Left renal cortex interstitium (tissue), 4 donors: ENCODE data around the gene GLDN. TPM values are rescaled to one million over a fixed set of nuclear protein-coding genes. Genes with fewer than 3 reads are reported as not detected.
"Not testable (repeated sequence)": the region's sequence is repeated elsewhere in the genome, so short reads cannot be mapped to it uniquely, and the experiment has no call there.

Experiments used
- DNase-seq, 4 donors: peaks; one replicate each; pipeline ENCODE4 v3.0.0-alpha.2; 2013; ENCODE audit warnings: low read depth in 4 of 4, low spot score in 2 of 4, missing footprints in 1 of 4
- polyA plus RNA-seq, 4 donors: library from polyadenylated mRNA; unstranded; fragments of 120-200 nt; gene quantifications; one replicate each; pipeline ENCODE4 v1.2.1, GENCODE V29; 2013; ENCODE audit not compliant: insufficient read length in 4 of 4

Gene GLDN
- polyA plus RNA-seq, 4 donors = 0.18 to 0.62 (median 0.27) TPM

DNA sequence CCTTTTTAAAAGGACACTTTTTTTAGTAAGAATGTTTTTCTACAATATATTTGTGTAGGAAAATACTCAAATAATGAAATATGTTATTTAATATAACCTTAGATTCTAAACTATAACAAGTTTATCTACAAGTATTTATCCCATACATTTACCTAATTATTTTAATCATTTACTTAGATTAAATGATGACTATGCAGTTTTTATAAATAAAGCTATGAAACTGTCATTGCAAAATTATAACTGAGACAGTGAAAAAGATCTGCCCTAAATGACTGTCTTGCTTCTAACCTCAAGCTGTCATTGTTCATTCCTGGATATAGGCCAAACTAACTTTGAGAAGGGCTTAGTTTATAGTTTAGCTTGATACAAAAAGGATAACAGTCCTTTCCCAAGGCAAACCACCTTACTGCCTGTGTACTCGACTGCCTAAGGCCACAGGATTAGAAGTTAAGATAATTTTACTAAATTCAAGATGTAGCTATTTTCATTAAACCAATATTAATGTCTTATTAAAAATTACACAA, 84.1 kb downstream of the GLDN start:
- no peak for DNase-seq

DNA sequence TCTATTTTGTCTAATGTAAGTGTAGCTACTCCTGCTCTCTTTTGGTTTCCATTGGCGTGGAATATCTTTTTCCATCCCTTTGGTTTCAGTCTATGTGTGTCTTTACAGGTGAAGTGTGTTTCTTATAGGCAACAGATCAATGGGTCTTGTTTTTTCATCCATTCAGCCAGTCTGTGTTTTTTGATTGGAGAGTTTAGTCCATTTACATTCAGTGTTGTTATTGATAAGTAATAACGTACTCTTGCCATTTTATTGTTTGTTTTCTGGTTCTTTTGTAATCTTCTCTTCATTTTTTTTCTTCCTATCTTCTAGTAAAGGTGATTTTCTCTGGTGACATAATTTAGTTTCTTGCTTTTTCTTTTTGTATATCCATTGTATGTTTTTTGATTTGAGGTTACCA, 97.1 kb downstream of the GLDN start:
- DNase-seq = no peak

GRCh38 chr15:51443282-51443914, 101.9 kb downstream of the GLDN start:
- DNase-seq = no peak

DNA sequence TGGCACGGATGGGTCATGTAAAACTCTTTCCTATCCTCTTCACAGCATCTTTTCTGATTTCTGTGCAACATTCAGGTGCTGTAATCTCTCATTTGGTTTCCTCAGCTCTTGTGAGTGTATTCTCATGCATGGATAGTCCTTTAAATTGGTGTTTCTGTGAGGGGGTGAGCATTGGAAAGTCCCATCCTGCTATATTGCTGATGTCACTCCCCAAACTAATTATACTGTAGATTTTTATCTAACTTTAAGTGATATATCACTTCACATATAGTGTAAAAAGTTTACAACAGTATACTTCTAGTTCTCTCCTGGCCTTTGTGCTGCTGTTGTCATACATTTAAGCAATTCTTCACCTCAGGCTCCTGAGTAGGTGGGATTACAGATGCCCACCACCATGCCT, 102.7 kb downstream of the GLDN start:
- no peak for DNase-seq

DNA sequence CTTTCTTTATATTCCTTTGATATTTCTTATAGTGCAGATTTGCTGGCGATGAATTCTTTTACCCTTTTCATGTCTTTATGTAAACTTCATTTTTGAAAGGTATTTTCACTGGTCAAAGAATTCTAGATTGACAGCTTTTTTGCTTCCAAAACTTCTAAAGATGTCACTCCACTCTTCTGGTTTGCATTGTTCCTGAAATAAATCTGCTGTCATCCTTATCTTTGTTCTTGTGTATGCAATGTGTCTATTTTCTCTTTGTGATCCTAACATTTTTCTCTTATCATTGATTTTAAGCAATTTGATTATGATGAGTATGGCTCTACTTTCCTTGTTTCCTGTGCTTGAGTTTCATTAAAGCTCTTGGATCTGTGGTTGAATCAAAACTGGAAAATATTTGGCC, 103.4 kb downstream of the GLDN start:
- no peak for DNase-seq

- DNase-seq = not testable (repeated sequence)
Measured at GRCh38 chr15:51446029-51446744, 104.7 kb downstream of the GLDN start.

DNA sequence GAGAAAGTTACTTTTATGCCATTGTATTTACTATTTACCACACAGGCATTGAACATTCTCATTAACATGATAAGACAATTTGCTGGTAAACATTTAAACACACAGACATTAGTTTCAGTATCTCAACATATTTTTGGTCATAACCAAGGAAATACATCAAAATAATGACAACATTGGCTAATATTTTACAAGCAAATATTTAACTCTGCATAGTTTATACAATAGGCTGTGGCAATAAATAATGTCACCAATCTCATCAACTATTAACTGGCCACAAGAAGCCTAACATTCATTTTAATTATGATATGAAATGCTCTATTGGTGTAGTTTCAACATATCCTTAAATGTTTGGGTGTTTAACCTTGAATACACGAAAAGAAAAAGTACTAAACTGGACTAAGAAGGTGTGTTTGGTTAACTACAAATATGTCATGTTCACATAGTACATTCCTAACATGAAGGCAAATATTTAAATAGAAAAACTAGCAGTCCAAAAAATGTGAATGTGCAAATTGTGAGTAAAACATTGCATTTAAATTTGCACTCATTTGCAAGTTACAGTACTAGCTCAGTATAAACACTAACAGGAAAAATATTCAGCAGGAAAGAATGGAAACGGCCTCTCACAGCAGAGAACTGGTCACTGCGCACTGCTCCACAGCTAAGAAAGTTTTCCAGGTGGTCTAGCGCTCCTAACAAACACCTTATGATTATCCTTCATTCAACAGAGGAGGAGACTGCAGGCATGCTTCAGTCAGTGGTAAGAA, 106.6 kb downstream of the GLDN start:
- no peak for DNase-seq

GRCh38 chr15:51448622-51449399, 107.4 kb downstream of the GLDN start:
- DNase-seq = no peak

- no peak for DNase-seq
Measured at GRCh38 chr15:51450001-51450400, 108.5 kb downstream of the GLDN start.

Other genes starting within 250 kb of the GLDN start
- gene TNFAIP8L3, start 246.7 kb upstream of the GLDN start, polyA plus RNA-seq = 1 to 10 TPM; 1.4 to 2.4 (median 1.6) TPM
- under 1 TPM in 2 of 4 donors, not detected in 2; 0.14 to 0.99 TPM for gene CYP19A1, start 3.1 kb upstream of the GLDN start, polyA plus RNA-seq